Ovary (tissue), 3 donors: ENCODE results near the gene TASP1.

Source experiments
- EP300 ChIP-seq: sonication (generic); formaldehyde crosslinking; IDR thresholded peaks from one replicate; pipeline ENCODE4 v1.6.1; 2017; ENCODE audit warnings: antibody characterized with exemption
- POLR2A ChIP-seq: fragments of 450-650 bp; IDR thresholded peaks from one replicate; pipeline ENCODE4 v1.6.1; 2017; ENCODE audit warnings: antibody characterized with exemption, mild to moderate bottlenecking, moderate library complexity
- TF ChIP-seq, protein P1 (sequence below), 3 donors: fragments of 450-650 bp in 2 of 3; fragments of 200-600 bp in 1 of 3; IDR thresholded peaks; one replicate each; pipeline versions ENCODE4 v1.5.1 to v1.8.0; 2016 to 2022; ENCODE audit warnings: antibody characterized with exemption in 3 of 3, mild to moderate bottlenecking in 1 of 3
- donor health status: DM: no; HTN: no; CAD: no.

DNA sequence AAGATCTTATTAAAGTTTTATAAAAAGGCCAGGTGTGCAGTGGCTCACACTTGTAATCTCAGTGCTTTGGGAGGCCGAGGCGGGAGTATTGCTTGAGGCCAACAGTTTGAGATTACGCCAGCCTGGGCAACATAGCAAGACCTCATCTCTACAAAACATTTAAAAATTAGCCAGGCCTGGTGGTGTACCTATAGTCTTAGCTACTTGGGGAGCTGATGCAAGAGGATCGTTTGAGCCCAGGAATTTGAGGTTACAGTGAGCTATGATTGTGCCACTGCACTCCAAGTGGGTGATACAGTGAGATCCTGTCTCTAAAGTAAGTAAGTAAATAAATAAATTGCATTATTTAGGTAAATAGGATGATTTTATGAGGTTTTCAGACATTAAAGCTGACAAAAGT lies 234.4 kb downstream of the TASP1 start:
- no peak for TF ChIP-seq EP300
- TF ChIP-seq, protein P1, sequence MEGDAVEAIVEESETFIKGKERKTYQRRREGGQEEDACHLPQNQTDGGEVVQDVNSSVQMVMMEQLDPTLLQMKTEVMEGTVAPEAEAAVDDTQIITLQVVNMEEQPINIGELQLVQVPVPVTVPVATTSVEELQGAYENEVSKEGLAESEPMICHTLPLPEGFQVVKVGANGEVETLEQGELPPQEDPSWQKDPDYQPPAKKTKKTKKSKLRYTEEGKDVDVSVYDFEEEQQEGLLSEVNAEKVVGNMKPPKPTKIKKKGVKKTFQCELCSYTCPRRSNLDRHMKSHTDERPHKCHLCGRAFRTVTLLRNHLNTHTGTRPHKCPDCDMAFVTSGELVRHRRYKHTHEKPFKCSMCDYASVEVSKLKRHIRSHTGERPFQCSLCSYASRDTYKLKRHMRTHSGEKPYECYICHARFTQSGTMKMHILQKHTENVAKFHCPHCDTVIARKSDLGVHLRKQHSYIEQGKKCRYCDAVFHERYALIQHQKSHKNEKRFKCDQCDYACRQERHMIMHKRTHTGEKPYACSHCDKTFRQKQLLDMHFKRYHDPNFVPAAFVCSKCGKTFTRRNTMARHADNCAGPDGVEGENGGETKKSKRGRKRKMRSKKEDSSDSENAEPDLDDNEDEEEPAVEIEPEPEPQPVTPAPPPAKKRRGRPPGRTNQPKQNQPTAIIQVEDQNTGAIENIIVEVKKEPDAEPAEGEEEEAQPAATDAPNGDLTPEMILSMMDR (IDR thresholded peaks at IDR 0.05), result no peak
- TF ChIP-seq POLR2A, result no peak
